IMR-90 (cell line): ENCODE measurements around the gene SLC5A11. TPM values are rescaled to one million over a fixed set of nuclear protein-coding genes. Genes with fewer than 3 reads are reported as not detected.

Source experiments
- ATAC-seq: fragments of 200-7000 bp; cut with Tn5 transposase; 2 replicates; pipeline ENCODE4 v1.9.1; 2020; ENCODE audit warnings: low read depth, mild to moderate bottlenecking, moderate library complexity
- BruUV-seq: library from RNA; stranded (reverse); fragments of 400-500 nt; replicated peaks from 2 replicates; lab custom pipeline; 2021; lab: Mats Ljungman, UMichigan
- CTCF ChIA-PET: fragments of 300-600 bp; formaldehyde crosslinking; extraction: SDS; loops from one replicate; lab custom pipeline; 2021; ENCODE audit warnings: antibody characterized with exemption; lab: Yijun Ruan, JAX
- POLR2A ChIA-PET: fragments of 300-600 bp; sonication (Branson Sonifier 250); formaldehyde crosslinking; loops from one replicate; lab custom pipeline; 2022; ENCODE audit warnings: antibody characterized with exemption; ENCODE audit not compliant: unreplicated experiment; lab: Charles Lee
- DNase-seq: peaks from one replicate; pipeline ENCODE4 v3.0.0; 2013
- H2AFZ ChIP-seq: replicated peaks from 2 replicates; pipeline ENCODE3; 2013; ENCODE audit warnings: low read length, mild to moderate bottlenecking; ENCODE audit not compliant: poor library complexity
- H2AK5ac ChIP-seq: 2 replicates; pipeline ENCODE4 v1.6.1; 2013; ENCODE audit warnings: low read depth, low read length, inconsistent platforms
- H2AK9ac ChIP-seq: replicated peaks from 2 replicates; pipeline ENCODE3; 2013; ENCODE audit warnings: mild to moderate bottlenecking, low read depth, low read length, moderate library complexity; ENCODE audit not compliant: poor library complexity
- H2BK120ac ChIP-seq: 2 replicates; pipeline ENCODE4 v1.6.1; 2013; ENCODE audit warnings: low read depth, low read length, inconsistent platforms
- H2BK15ac ChIP-seq: 3 replicates; pipeline ENCODE4 v1.6.1; 2013; ENCODE audit warnings: low read depth, low read length, inconsistent platforms
- H2BK20ac ChIP-seq: 2 replicates; pipeline ENCODE4 v1.6.1; 2013; ENCODE audit warnings: low read depth, mild to moderate bottlenecking, inconsistent platforms, low read length, moderate library complexity
- H2BK5ac ChIP-seq: 2 replicates; pipeline ENCODE4 v1.6.1; 2013; ENCODE audit warnings: mild to moderate bottlenecking, low read depth, low read length, inconsistent platforms; ENCODE audit not compliant: poor library complexity, severe bottlenecking
- H3K14ac ChIP-seq: replicated peaks from 2 replicates; pipeline ENCODE4 v1.6.1; 2013; ENCODE audit warnings: low read depth, low read length, inconsistent platforms
- H3K18ac ChIP-seq: 2 replicates; pipeline ENCODE4 v1.6.1; 2013; ENCODE audit warnings: low read depth, low read length, control low read depth
- H3K23ac ChIP-seq: 2 replicates; pipeline ENCODE4 v1.6.1; 2013; ENCODE audit warnings: low read depth, low read length, inconsistent platforms
- H3K27ac ChIP-seq: 2 replicates; pipeline ENCODE4 v1.5.1; 2013; ENCODE audit warnings: mild to moderate bottlenecking, control low read depth, low read length; ENCODE audit not compliant: insufficient read depth
- H3K27me3 ChIP-seq: 2 replicates; pipeline ENCODE4 v1.6.1; 2013; ENCODE audit warnings: low read length; ENCODE audit not compliant: control insufficient read depth, insufficient read depth
- H3K36me3 ChIP-seq: 2 replicates; pipeline ENCODE4 v1.6.1; 2013; ENCODE audit warnings: low read length, mixed read lengths; ENCODE audit not compliant: control insufficient read depth, insufficient read depth
- H3K4ac ChIP-seq: 2 replicates; pipeline ENCODE4 v1.6.1; 2013; ENCODE audit warnings: low read depth, low read length, inconsistent platforms
- H3K4me1 ChIP-seq: 2 replicates; pipeline ENCODE4 v1.6.1; 2013; ENCODE audit warnings: low read length, mixed read lengths; ENCODE audit not compliant: control insufficient read depth, insufficient read depth
- H3K4me2 ChIP-seq: 2 replicates; pipeline ENCODE4 v1.6.1; 2013; ENCODE audit warnings: low read depth, mild to moderate bottlenecking, control low read depth, low read length, moderate library complexity
- H3K4me3 ChIP-seq: 2 replicates; pipeline ENCODE4 v1.5.1; 2013; ENCODE audit warnings: low read depth, mild to moderate bottlenecking, control low read depth, low read length, moderate library complexity; ENCODE audit not compliant: insufficient read depth
- H3K56ac ChIP-seq: 2 replicates; pipeline ENCODE4 v1.6.1; 2013; ENCODE audit warnings: low read length, inconsistent platforms; ENCODE audit not compliant: insufficient read depth; ENCODE audit errors: extremely low read depth
- H3K79me1 ChIP-seq, 2 experiments: 2 replicates each; pipeline ENCODE4 v1.6.1; 2013; ENCODE audit warnings: low read length in 2 of 2, inconsistent platforms in 1 of 2, low read depth in 1 of 2
- H3K9ac ChIP-seq: 2 replicates; pipeline ENCODE4 v1.6.1; 2013; ENCODE audit warnings: low read depth, low read length, control low read depth
- H3K9me1 ChIP-seq: 2 replicates; pipeline ENCODE4 v1.6.1; 2013; ENCODE audit warnings: low read length, inconsistent platforms; ENCODE audit not compliant: insufficient read depth
- H3K9me3 ChIP-seq: 2 replicates; pipeline ENCODE4 v1.6.1; 2013; ENCODE audit warnings: low read length; ENCODE audit not compliant: control insufficient read depth, insufficient read depth
- H4K20me1 ChIP-seq: 2 replicates; pipeline ENCODE4 v1.6.1; 2013; ENCODE audit warnings: low read length, inconsistent platforms; ENCODE audit not compliant: insufficient read depth
- H4K5ac ChIP-seq: 2 replicates; pipeline ENCODE4 v1.6.1; 2013; ENCODE audit warnings: mild to moderate bottlenecking, low read depth, low read length, control low read depth
- H4K8ac ChIP-seq, 2 experiments: 2 replicates each; pipeline ENCODE4 v1.6.1; 2013; ENCODE audit warnings: low read depth in 2 of 2, low read length in 2 of 2, control low read depth in 1 of 2, inconsistent platforms in 1 of 2
- H4K91ac ChIP-seq: 2 replicates; pipeline ENCODE4 v1.6.1; 2013; ENCODE audit warnings: low read depth, low read length, inconsistent platforms; ENCODE audit not compliant: insufficient read depth
- BHLHE40 ChIP-seq: fragments of 150-350 bp; IDR thresholded peaks from 2 replicates; pipeline ENCODE4 v1.6.1; 2016; ENCODE audit warnings: mild to moderate bottlenecking, low read depth, low read length
- CEBPB ChIP-seq: IDR thresholded peaks from 2 replicates; pipeline ENCODE4 v1.6.1; 2012; ENCODE audit warnings: low read depth, low read length, improper control_type of control experiment
- FOS ChIP-seq: fragments of 150-350 bp; IDR thresholded peaks from 2 replicates; pipeline ENCODE4 v1.6.1; 2016; ENCODE audit warnings: low read depth, low read length
- MAFK ChIP-seq: IDR thresholded peaks from 2 replicates; pipeline ENCODE4 v1.6.1; 2012; ENCODE audit warnings: low read depth, low read length, improper control_type of control experiment
- MAZ ChIP-seq: IDR thresholded peaks from 2 replicates; pipeline ENCODE4 v1.6.1; 2012; ENCODE audit warnings: low read depth, mild to moderate bottlenecking, low read length, improper control_type of control experiment, moderate library complexity, borderline replicate concordance
- NFE2L2 ChIP-seq: fragments of 150-350 bp; IDR thresholded peaks from 2 replicates; pipeline ENCODE4 v1.6.1; 2016; ENCODE audit warnings: low read depth, mild to moderate bottlenecking, low read length
- POLR2A ChIP-seq: IDR thresholded peaks from 2 replicates; pipeline ENCODE4 v1.6.1; 2012; ENCODE audit warnings: mild to moderate bottlenecking, low read depth, low read length
- RAD21 ChIP-seq: IDR thresholded peaks from 2 replicates; pipeline ENCODE4 v1.6.1; 2012; ENCODE audit warnings: low read length, improper control_type of control experiment
- RCOR1 ChIP-seq: IDR thresholded peaks from 2 replicates; pipeline ENCODE4 v1.6.1; 2012; ENCODE audit warnings: mild to moderate bottlenecking, low read length, improper control_type of control experiment; ENCODE audit not compliant: insufficient replicate concordance
- RFX5 ChIP-seq: IDR thresholded peaks from 2 replicates; pipeline ENCODE4 v1.8.0; 2012; ENCODE audit warnings: low read depth, mild to moderate bottlenecking, low read length, moderate library complexity
- SMC3 ChIP-seq: fragments of 150-350 bp; IDR thresholded peaks from 2 replicates; pipeline ENCODE4 v1.6.1; 2016; ENCODE audit warnings: low read depth, mild to moderate bottlenecking, antibody characterized with exemption, low read length, moderate library complexity
- WGBS, 2 experiments: methylation state at CpG; one replicate each; pipeline versions ENCODE4 v1.1.5 to v1.1.7; 2013; ENCODE audit warnings: missing lambda C conversion rate in 2 of 2; ENCODE audit not compliant: insufficient read length in 1 of 2; ENCODE audit errors: extremely low coverage in 2 of 2; 5-methylcytosine and 5-hydroxymethylcytosine counted together
- dilution Hi-C: fragments of 300-500 bp; cut with HindIII; formaldehyde crosslinking; loops from one replicate; pipeline ENCODE4 v1.14.3; 2018; ENCODE audit warnings: low sequenced_read_pairs; ENCODE audit not compliant: unreplicated experiment
- in situ Hi-C: fragments of 300-500 bp; cut with MboI; formaldehyde crosslinking; loops from 3 replicates; pipeline ENCODE4 v1.14.3; 2019; ENCODE audit warnings: low sequenced_read_pairs, inconsistent platforms, mixed read lengths
- intact Hi-C: fragments of 100-400 bp; cut with micrococcal nuclease; formaldehyde crosslinking; loops from 2 replicates; pipeline ENCODE4 v1.10.0; 2022
- polyA plus RNA-seq, 3 experiments: library from polyadenylated mRNA; depleted of rRNA; stranded (reverse); fragments of >200 nt; gene quantifications; 2 replicates each; pipeline ENCODE4 v1.2.3, GENCODE V29; 2012; ENCODE audit warnings: low replicate concordance in 1 of 3
- total RNA-seq: library from RNA; depleted of rRNA; stranded (reverse); fragments of >200 nt; gene quantifications from 2 replicates; pipeline ENCODE4 v1.2.3, GENCODE V29; 2012
- TF ChIP-seq, protein P1 (sequence below): conservative IDR thresholded peaks from 2 replicates; pipeline ENCODE4 v1.5.1; 2012; ENCODE audit warnings: mild to moderate bottlenecking, low read depth, low read length, improper control_type of control experiment
- TF ChIP-seq, protein P2 (sequence below): fragments of 150-350 bp; IDR thresholded peaks from 2 replicates; pipeline ENCODE4 v1.6.1; 2017; ENCODE audit warnings: mild to moderate bottlenecking, antibody characterized with exemption, low read length, low read depth
- TF ChIP-seq, protein P3 (sequence below): fragments of 150-350 bp; IDR thresholded peaks from 2 replicates; pipeline ENCODE4 v1.6.1; 2016; ENCODE audit warnings: low read depth, mild to moderate bottlenecking, low read length, moderate library complexity, borderline replicate concordance

Gene SLC5A11
- total and polyA plus RNA-seq, 2 of the 4 experiments (the other 2 are of a cell fraction): under 0.01 TPM; not detected in 1

DNA sequence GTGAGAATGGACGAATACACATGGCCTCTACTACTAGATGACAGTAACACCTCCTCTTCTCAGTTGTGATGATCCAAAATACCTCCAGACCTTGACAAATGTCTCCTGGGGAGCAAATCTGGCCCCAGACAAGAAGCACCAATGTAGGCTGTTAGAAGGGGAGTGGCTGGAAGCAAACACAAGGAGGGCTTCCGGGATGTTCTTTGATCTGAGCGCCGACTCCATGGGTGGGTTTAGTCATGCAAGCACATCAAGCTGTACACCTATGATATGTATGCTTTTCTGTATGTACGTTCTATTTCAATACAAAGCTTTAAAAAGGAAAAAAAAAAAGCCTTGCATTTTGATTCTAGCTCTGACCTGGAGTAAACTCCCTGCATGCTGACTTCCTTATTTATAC, 108.0 kb downstream of the SLC5A11 start:
- Histone ChIP-seq H2AFZ (no peak overlapping the region), H4K5ac (no peak overlapping the region), H3K4me1 (no peaks in the 10 kb centered on the region), H3K9me1 (peaks cover 10% of the 10 kb centered on the region; the same call in 1 of the 2 replicates), H3K9me3 (no peaks in the 10 kb centered on the region), H3K14ac (no peak overlapping the region), H2BK20ac (no peak overlapping the region), H4K20me1 (no peaks in the 10 kb centered on the region), H3K36me3 (peaks cover 64% of the 10 kb centered on the region), H3K27me3 (no peaks in the 10 kb centered on the region), H2AK9ac (no peak overlapping the region), H3K27ac (no peak overlapping the region), H4K8ac (no peak overlapping the region), H2BK120ac (no peak overlapping the region), H3K56ac (no peak overlapping the region), H2BK15ac (no peak overlapping the region), H3K4ac (no peak overlapping the region), H3K4me3 (no peak overlapping the region), H3K9ac (no peak overlapping the region), H3K79me1 (peaks cover 22 to 59% of the 10 kb centered on the region in 2 experiments), H4K91ac (no peak overlapping the region), H3K18ac (no peak overlapping the region), H3K4me2 (no peak overlapping the region), H2BK5ac (no peak overlapping the region), H2AK5ac (no peak overlapping the region), H3K23ac (no peak overlapping the region)
- BruUV-seq: no TSS peak
- POLR2A ChIA-PET: no interaction called here
- ATAC-seq (no peak), DNase-seq (no peak)
- TF ChIP-seq MAZ (no peak), POLR2A (no peak), BHLHE40 (no peak), MAFK (no peak), RFX5 (no peak), RAD21 (no peak), CEBPB (no peak), FOS (no peak), NFE2L2 (no peak), RCOR1 (no peak), SMC3 (no peak)
- TF ChIP-seq, protein P1, sequence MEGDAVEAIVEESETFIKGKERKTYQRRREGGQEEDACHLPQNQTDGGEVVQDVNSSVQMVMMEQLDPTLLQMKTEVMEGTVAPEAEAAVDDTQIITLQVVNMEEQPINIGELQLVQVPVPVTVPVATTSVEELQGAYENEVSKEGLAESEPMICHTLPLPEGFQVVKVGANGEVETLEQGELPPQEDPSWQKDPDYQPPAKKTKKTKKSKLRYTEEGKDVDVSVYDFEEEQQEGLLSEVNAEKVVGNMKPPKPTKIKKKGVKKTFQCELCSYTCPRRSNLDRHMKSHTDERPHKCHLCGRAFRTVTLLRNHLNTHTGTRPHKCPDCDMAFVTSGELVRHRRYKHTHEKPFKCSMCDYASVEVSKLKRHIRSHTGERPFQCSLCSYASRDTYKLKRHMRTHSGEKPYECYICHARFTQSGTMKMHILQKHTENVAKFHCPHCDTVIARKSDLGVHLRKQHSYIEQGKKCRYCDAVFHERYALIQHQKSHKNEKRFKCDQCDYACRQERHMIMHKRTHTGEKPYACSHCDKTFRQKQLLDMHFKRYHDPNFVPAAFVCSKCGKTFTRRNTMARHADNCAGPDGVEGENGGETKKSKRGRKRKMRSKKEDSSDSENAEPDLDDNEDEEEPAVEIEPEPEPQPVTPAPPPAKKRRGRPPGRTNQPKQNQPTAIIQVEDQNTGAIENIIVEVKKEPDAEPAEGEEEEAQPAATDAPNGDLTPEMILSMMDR: no peak
- TF ChIP-seq, protein P2, sequence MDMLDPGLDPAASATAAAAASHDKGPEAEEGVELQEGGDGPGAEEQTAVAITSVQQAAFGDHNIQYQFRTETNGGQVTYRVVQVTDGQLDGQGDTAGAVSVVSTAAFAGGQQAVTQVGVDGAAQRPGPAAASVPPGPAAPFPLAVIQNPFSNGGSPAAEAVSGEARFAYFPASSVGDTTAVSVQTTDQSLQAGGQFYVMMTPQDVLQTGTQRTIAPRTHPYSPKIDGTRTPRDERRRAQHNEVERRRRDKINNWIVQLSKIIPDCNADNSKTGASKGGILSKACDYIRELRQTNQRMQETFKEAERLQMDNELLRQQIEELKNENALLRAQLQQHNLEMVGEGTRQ: no peak
- TF ChIP-seq, protein P3, sequence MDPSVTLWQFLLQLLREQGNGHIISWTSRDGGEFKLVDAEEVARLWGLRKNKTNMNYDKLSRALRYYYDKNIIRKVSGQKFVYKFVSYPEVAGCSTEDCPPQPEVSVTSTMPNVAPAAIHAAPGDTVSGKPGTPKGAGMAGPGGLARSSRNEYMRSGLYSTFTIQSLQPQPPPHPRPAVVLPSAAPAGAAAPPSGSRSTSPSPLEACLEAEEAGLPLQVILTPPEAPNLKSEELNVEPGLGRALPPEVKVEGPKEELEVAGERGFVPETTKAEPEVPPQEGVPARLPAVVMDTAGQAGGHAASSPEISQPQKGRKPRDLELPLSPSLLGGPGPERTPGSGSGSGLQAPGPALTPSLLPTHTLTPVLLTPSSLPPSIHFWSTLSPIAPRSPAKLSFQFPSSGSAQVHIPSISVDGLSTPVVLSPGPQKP: no peak
- WGBS, 2 experiments: no CpG with 5 or more reads among the region's 5 CpGs
- dilution Hi-C loops (no loop called here), intact Hi-C loops (no loop called here), in situ Hi-C loops (no loop called here)
- CTCF ChIA-PET: no interaction called here
